SK-N-SH (cell line): ENCODE measurements around the gene CUEDC1. TPM values are rescaled to one million over a fixed set of nuclear protein-coding genes. Genes with fewer than 3 reads are reported as not detected.

Source experiments
- CTCF ChIA-PET: fragments of 300-600, 350-600 bp; formaldehyde crosslinking; extraction: SDS; loops from one replicate; lab custom pipeline; 2021; lab: Yijun Ruan, JAX
- POLR2A ChIA-PET: fragments of 350-600 bp; sonication (Branson Sonifier 250); formaldehyde crosslinking; extraction: SDS; loops from one replicate; lab custom pipeline; 2020; ENCODE audit warnings: antibody characterized with exemption, inconsistent platforms; lab: Yijun Ruan, JAX
- DNase-seq: peaks from one replicate; pipeline ENCODE4 v3.0.0; 2012
- H2AFZ ChIP-seq: fragments of 200-600 bp; sonication (generic); 2 replicates; pipeline ENCODE4 v1.8.1; 2016; ENCODE audit warnings: antibody characterized with exemption, mild to moderate bottlenecking, low read depth
- H3F3A ChIP-seq: fragments of 200-600 bp; sonication (generic); replicated peaks from 2 replicates; pipeline ENCODE3; 2016; ENCODE audit warnings: antibody characterized with exemption, mild to moderate bottlenecking; ENCODE audit not compliant: insufficient read depth
- H3K27ac ChIP-seq, 2 experiments: fragments of 200-500 bp in 1 of 2; fragments of 200-600 bp in 1 of 2; sonication (Bioruptor generic) in 1 of 2; sonication (generic), shearing (Covaris generic) in 1 of 2; 2 replicates each; pipeline versions ENCODE4 v1.5.1 to v1.6.1; 2014 to 2016; ENCODE audit warnings: low read depth in 2 of 2, inconsistent platforms in 1 of 2, low read length in 1 of 2, mild to moderate bottlenecking in 1 of 2, mixed read lengths in 1 of 2
- H3K27me3 ChIP-seq: fragments of 200-600 bp; sonication (generic), shearing (Covaris generic); 2 replicates; pipeline ENCODE4 v1.6.1; 2016; ENCODE audit warnings: mixed run types; ENCODE audit not compliant: insufficient read depth
- H3K36me3 ChIP-seq, 2 experiments: fragments of 200-500 bp in 1 of 2; fragments of 200-600 bp in 1 of 2; sonication (Bioruptor generic) in 1 of 2; sonication (generic) in 1 of 2; replicated peaks in 1 of 2; 2 replicates each; pipeline versions ENCODE3 to v1.5.1; 2014 to 2016; ENCODE audit warnings: low read length in 1 of 2, mild to moderate bottlenecking in 1 of 2; ENCODE audit not compliant: insufficient read depth in 2 of 2, control insufficient read depth in 1 of 2
- H3K4me1 ChIP-seq, 2 experiments: fragments of 200-500 bp in 1 of 2; fragments of 200-600 bp in 1 of 2; sonication (Bioruptor generic) in 1 of 2; sonication (generic), shearing (Covaris generic) in 1 of 2; 2 replicates each; pipeline versions ENCODE4 v1.5.1 to v1.6.1; 2014 to 2016; ENCODE audit warnings: low read depth in 1 of 2, low read length in 1 of 2, mixed run types in 1 of 2; ENCODE audit not compliant: insufficient read depth in 2 of 2, control insufficient read depth in 1 of 2
- H3K4me2 ChIP-seq: fragments of 200-600 bp; sonication (generic), shearing (Covaris generic); 2 replicates; pipeline ENCODE4 v1.6.1; 2017; ENCODE audit warnings: mixed run types
- H3K4me3 ChIP-seq, 2 experiments: fragments of 200-500 bp in 1 of 2; fragments of 200-600 bp in 1 of 2; sonication (Bioruptor generic) in 1 of 2; sonication (generic), shearing (Covaris generic) in 1 of 2; 2 replicates each; pipeline versions ENCODE4 v1.5.1 to v1.8.1; 2014 to 2016; ENCODE audit warnings: low read depth in 2 of 2, inconsistent platforms in 1 of 2, low read length in 1 of 2, mild to moderate bottlenecking in 1 of 2, mixed read lengths in 1 of 2, moderate library complexity in 1 of 2
- H3K79me2 ChIP-seq: fragments of 200-600 bp; sonication (generic); 2 replicates; pipeline ENCODE4 v1.8.1; 2017; ENCODE audit warnings: mild to moderate bottlenecking; ENCODE audit not compliant: insufficient read depth
- H3K9ac ChIP-seq: fragments of 200-600 bp; sonication (generic); 2 replicates; pipeline ENCODE4 v1.6.1; 2017; ENCODE audit warnings: mixed run types
- H3K9me2 ChIP-seq: fragments of 200-600 bp; sonication (generic); 2 replicates; pipeline ENCODE4 v1.6.1; 2017; ENCODE audit warnings: mixed run types
- H3K9me3 ChIP-seq: fragments of 200-600 bp; sonication (generic); 2 replicates; pipeline ENCODE4 v1.6.1; 2017; ENCODE audit warnings: mixed run types, mild to moderate bottlenecking, moderate library complexity
- H4K20me1 ChIP-seq: fragments of 200-600 bp; sonication (generic); 2 replicates; pipeline ENCODE4 v1.6.1; 2017; ENCODE audit warnings: mild to moderate bottlenecking, mixed run types; ENCODE audit not compliant: insufficient read depth
- CHD2 ChIP-seq: fragments of 150-350 bp; IDR thresholded peaks from 2 replicates; pipeline ENCODE4 v1.6.1; 2018; ENCODE audit warnings: low read length; ENCODE audit not compliant: partially characterized antibody
- CTCF ChIP-seq: fragments of 200-600 bp; sonication (generic); IDR thresholded peaks from 2 replicates; pipeline ENCODE4 v1.6.1; 2017; ENCODE audit warnings: antibody characterized with exemption, mild to moderate bottlenecking, moderate library complexity
- EP300 ChIP-seq, 2 experiments: IDR thresholded peaks; 2 replicates each; pipeline versions ENCODE4 v1.4.0 to v1.6.1; 2012; ENCODE audit warnings: borderline replicate concordance in 1 of 2, low read depth in 1 of 2, low read length in 1 of 2
- EZH2phosphoT487 ChIP-seq: fragments of 200-600 bp; sonication (generic); IDR thresholded peaks from 2 replicates; pipeline ENCODE4 v1.6.1; 2017; ENCODE audit warnings: low read depth, mixed run types, mild to moderate bottlenecking, antibody characterized with exemption, moderate library complexity, borderline replicate concordance
- FOSL2 ChIP-seq: IDR thresholded peaks from 2 replicates; pipeline ENCODE4 v1.4.0; 2012; ENCODE audit warnings: low read depth, mild to moderate bottlenecking, moderate library complexity, borderline replicate concordance
- FOXM1 ChIP-seq: IDR thresholded peaks from 2 replicates; pipeline ENCODE4 v1.4.0; 2012; ENCODE audit warnings: low read depth, mild to moderate bottlenecking
- GABPA ChIP-seq: IDR thresholded peaks from 2 replicates; pipeline ENCODE4 v1.4.0; 2012; ENCODE audit warnings: low read depth, mild to moderate bottlenecking
- GATA2 ChIP-seq: sonication (generic); formaldehyde crosslinking; IDR thresholded peaks from 2 replicates; pipeline ENCODE4 v1.5.0; 2020; ENCODE audit warnings: mild to moderate bottlenecking, missing genetic modification reagents
- NFIC ChIP-seq: IDR thresholded peaks from 2 replicates; pipeline ENCODE4 v1.4.0; 2012; ENCODE audit warnings: borderline replicate concordance
- POLR2AphosphoS5 ChIP-seq: IDR thresholded peaks from 2 replicates; pipeline ENCODE4 v1.6.1; 2012; ENCODE audit warnings: low read depth, low read length
- SIN3A ChIP-seq: IDR thresholded peaks from 2 replicates; pipeline ENCODE4 v1.6.1; 2012; ENCODE audit warnings: low read depth, mild to moderate bottlenecking, low read length, moderate library complexity, borderline replicate concordance
- TAF1 ChIP-seq: IDR thresholded peaks from 2 replicates; pipeline ENCODE4 v1.6.1; 2012; ENCODE audit warnings: low read depth, mild to moderate bottlenecking, low read length, moderate library complexity, borderline replicate concordance
- TCF12 ChIP-seq: IDR thresholded peaks from 2 replicates; pipeline ENCODE4 v1.4.0; 2012
- YY1 ChIP-seq: IDR thresholded peaks from 2 replicates; pipeline ENCODE4 v1.4.0; 2012; ENCODE audit warnings: low read depth, mild to moderate bottlenecking
- WGBS: methylation state at CpG from one replicate; pipeline ENCODE4 v1.1.6; 2017; ENCODE audit warnings: low lambda C conversion rate; 5-methylcytosine and 5-hydroxymethylcytosine counted together
- polyA plus RNA-seq, 3 experiments: library from polyadenylated mRNA; depleted of rRNA; stranded (reverse); fragments of >200 nt; gene quantifications; 2 replicates each; pipeline ENCODE4 v1.2.3, GENCODE V29; 2012
- TF ChIP-seq, protein P1 (sequence below): IDR thresholded peaks from 2 replicates; pipeline ENCODE4 v1.4.0; 2012; ENCODE audit warnings: low read depth, borderline replicate concordance
- TF ChIP-seq, protein P2 (sequence below): fragments of 150-350 bp; IDR thresholded peaks from 2 replicates; pipeline ENCODE4 v1.6.1; 2016; ENCODE audit warnings: mild to moderate bottlenecking, low read depth, low read length

Gene CUEDC1
- polyA plus RNA-seq, 1 of the 3 experiments (the other 2 are of a cell fraction), result 58.9 TPM

DNA sequence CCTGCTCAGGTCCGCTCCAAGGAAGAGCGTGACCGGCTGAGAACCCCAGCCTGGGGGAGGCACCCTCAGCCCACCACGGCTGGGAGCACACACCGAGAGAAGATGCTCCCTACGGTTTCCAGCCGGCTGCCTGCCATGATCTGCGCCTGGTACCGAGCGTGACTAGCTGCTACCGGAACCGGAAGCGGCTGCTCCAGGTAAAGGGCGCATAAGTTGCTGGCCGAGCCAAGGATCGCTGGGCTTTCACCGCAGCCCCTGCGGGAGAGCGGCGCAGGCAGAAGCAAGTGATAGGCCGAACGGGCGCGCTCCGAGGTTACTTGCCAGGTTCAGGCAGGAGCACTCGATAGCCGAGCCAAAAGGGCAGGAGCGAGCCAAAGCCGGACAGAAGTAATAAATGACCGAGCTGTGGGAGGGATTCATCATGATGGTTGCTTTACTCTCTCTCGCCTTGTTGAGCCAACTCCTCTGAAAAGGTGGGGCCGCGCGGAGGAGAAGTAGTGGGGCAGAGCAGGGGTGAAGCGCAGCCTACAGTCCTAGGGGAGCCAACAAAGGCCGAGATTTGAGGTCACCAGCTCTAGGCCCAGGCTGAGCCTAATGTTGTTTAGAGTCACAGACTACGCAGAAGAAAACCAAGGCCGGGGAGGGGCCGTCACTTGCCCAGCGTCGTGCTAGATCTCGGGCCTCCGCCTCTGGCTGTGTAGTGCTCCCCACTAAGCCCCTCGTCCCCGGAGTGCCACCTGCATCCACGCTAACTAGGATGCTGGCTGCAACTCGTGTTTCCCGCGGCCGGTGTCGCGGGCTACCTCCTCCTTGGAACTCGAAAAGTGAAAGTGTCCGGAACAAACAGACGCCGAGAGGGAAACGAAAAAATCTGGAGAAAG lies 105.1 kb downstream of the CUEDC1 start, which contains the start of gene MRPS23 (continued):
- TF ChIP-seq, protein P1, sequence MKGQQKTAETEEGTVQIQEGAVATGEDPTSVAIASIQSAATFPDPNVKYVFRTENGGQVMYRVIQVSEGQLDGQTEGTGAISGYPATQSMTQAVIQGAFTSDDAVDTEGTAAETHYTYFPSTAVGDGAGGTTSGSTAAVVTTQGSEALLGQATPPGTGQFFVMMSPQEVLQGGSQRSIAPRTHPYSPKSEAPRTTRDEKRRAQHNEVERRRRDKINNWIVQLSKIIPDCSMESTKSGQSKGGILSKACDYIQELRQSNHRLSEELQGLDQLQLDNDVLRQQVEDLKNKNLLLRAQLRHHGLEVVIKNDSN, result peak; percentile 58; the same call in 1 of the 2 replicates
- TF ChIP-seq GATA2 (CRISPR knock-in tag), result no peak
- no peak for TF ChIP-seq EZH2phosphoT487
- TF ChIP-seq NFIC, result peak; percentile 93
- peak; percentile 95 for TF ChIP-seq POLR2AphosphoS5
- TF ChIP-seq GABPA, result peak; percentile 100
- TF ChIP-seq YY1, result peak; percentile 91
- peak; percentile 53; the same call in 1 of the 2 replicates for TF ChIP-seq TCF12
- TF ChIP-seq CTCF, result no peak
- TF ChIP-seq, protein P2, sequence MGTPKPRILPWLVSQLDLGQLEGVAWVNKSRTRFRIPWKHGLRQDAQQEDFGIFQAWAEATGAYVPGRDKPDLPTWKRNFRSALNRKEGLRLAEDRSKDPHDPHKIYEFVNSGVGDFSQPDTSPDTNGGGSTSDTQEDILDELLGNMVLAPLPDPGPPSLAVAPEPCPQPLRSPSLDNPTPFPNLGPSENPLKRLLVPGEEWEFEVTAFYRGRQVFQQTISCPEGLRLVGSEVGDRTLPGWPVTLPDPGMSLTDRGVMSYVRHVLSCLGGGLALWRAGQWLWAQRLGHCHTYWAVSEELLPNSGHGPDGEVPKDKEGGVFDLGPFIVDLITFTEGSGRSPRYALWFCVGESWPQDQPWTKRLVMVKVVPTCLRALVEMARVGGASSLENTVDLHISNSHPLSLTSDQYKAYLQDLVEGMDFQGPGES, result no peak

- Histone ChIP-seq H3K27me3 (no peaks in the 10 kb centered on the region), H3K9ac (peak overlapping the region; percentile 89)
- no peak for TF ChIP-seq SIN3A
- TF ChIP-seq TAF1, result no peak
- no peak for TF ChIP-seq EP300 (IDR thresholded peaks at IDR 0.05; ENCODE audit: borderline replicate concordance in 1 of 2, low read depth in 1 of 2, low read length in 1 of 2)
- TF ChIP-seq, protein P1, result no peak
- no peak for TF ChIP-seq CTCF
- no peak for TF ChIP-seq CHD2
- no peak for TF ChIP-seq FOSL2
- no peak for TF ChIP-seq FOXM1
- TF ChIP-seq NFIC, result no peak
- TF ChIP-seq, all 33 proteins: peak for 0
- Histone ChIP-seq H3K27ac (peak overlapping the region; percentile 52 to 75), H3K36me3 (peaks cover 10 to 25% of the 10 kb centered on the region in 2 experiments), H3K9me2 (no peaks in the 10 kb centered on the region), H3F3A (no peaks in the 10 kb centered on the region), H3K4me2 (peak overlapping the region; percentile 94), H3K4me1 (peaks cover 0 to 23% of the 10 kb centered on the region in 2 experiments; a peak in 3 of 4 replicates), H2AFZ (peak overlapping the region; percentile 73; the same call in 1 of the 2 replicates), H3K4me3 (peak overlapping the region; percentile 92 to 98), H3K79me2 (peaks cover 51% of the 10 kb centered on the region), H3K9me3 (no peaks in the 10 kb centered on the region), H4K20me1 (no peaks in the 10 kb centered on the region; the same call in 1 of the 2 replicates)
- ChIA-PET POLR2A (interaction anchor here (0.7 to 2.8 kb wide), 18 partner anchors 12 to 665 kb away, joined by 3 to 25 read pairs (median 4); partner anchors contain the start of genes CUEDC1, DYNLL2, MTMR4 and SRSF1), CTCF (interaction anchor here (0.8 to 25.6 kb wide), 12 partner anchors 11 to 728 kb away, joined by 3 to 1002 read pairs (median 5); partner anchors contain the start of genes SRSF1 and VEZF1)
- WGBS, result 9% methylated on average over 24 of the region's 27 CpGs
- DNase-seq, result peak; percentile 49
Measured at GRCh38 chr17:57849163-57849873, 105.9 kb downstream of the CUEDC1 start.
